Gastroesophageal sphincter (tissue), 3 donors: Measurements from ENCODE around the gene ZNF511.

Experiments
- POLR2A ChIP-seq, 2 donors: fragments of 450-650 bp; IDR thresholded peaks; one replicate each; pipeline ENCODE4 v1.6.1; 2017; ENCODE audit warnings: antibody characterized with exemption in 2 of 2, mild to moderate bottlenecking in 2 of 2, moderate library complexity in 1 of 2
- TF ChIP-seq, protein P1 (sequence below), 4 experiments: fragments of 200-600 bp in 2 of 4; fragments of 450-650 bp in 2 of 4; sonication (generic) in 1 of 4; IDR thresholded peaks; one replicate each; pipeline ENCODE4 v1.5.1; 2017 to 2019; ENCODE audit warnings: antibody characterized with exemption in 4 of 4, mild to moderate bottlenecking in 2 of 4, moderate library complexity in 2 of 4

DNA sequence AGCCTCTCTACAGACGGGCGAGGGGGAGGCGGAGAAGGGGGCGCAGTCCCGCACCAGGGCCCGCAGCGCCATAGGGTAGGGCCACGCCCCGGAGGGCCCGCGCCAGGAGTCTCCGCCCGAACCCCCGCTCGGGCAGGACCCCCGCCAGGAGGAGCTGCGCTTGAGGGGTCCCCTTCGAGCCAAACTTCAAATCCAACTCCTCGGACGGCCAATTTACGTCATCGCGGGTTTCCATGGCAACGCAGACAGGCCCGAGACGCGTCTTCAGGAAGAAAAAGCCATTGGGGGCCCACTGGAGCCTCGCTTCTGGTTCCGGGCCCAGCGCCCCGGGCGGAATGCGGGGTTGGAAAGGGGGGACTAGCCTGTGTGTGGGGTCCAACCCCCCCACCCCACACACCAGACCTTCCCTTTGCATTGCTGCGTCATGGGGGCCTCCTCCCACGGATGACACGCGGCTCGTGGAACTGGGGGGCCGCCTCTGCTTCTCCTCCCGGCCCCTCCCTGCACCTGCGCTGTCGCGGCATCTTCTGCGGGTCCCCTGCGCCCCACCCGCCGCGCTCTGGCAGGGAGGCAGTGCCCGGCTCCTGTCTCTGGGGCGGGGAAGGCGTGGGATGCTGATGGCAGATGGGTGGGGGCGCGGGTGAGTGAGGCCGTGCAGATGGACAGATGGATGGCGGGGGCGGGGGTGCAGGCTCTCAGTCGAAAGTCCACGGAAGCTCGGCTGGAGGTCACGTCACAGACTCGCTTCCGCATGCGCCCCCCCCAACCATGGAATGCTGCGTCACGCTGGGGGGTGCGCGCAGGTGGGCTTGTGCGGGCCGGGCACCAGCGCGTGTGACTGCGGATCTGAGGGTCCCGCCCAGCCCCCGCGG lies 26.8 kb downstream of the ZNF511 start:
- TF ChIP-seq, protein P1, sequence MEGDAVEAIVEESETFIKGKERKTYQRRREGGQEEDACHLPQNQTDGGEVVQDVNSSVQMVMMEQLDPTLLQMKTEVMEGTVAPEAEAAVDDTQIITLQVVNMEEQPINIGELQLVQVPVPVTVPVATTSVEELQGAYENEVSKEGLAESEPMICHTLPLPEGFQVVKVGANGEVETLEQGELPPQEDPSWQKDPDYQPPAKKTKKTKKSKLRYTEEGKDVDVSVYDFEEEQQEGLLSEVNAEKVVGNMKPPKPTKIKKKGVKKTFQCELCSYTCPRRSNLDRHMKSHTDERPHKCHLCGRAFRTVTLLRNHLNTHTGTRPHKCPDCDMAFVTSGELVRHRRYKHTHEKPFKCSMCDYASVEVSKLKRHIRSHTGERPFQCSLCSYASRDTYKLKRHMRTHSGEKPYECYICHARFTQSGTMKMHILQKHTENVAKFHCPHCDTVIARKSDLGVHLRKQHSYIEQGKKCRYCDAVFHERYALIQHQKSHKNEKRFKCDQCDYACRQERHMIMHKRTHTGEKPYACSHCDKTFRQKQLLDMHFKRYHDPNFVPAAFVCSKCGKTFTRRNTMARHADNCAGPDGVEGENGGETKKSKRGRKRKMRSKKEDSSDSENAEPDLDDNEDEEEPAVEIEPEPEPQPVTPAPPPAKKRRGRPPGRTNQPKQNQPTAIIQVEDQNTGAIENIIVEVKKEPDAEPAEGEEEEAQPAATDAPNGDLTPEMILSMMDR (IDR thresholded peaks at IDR 0.05): no peak
- no peak for TF ChIP-seq POLR2A (IDR thresholded peaks at IDR 0.05)
